Measurements from ENCODE around the gene KRT40.

- TF ChIP-seq, protein P1, sequence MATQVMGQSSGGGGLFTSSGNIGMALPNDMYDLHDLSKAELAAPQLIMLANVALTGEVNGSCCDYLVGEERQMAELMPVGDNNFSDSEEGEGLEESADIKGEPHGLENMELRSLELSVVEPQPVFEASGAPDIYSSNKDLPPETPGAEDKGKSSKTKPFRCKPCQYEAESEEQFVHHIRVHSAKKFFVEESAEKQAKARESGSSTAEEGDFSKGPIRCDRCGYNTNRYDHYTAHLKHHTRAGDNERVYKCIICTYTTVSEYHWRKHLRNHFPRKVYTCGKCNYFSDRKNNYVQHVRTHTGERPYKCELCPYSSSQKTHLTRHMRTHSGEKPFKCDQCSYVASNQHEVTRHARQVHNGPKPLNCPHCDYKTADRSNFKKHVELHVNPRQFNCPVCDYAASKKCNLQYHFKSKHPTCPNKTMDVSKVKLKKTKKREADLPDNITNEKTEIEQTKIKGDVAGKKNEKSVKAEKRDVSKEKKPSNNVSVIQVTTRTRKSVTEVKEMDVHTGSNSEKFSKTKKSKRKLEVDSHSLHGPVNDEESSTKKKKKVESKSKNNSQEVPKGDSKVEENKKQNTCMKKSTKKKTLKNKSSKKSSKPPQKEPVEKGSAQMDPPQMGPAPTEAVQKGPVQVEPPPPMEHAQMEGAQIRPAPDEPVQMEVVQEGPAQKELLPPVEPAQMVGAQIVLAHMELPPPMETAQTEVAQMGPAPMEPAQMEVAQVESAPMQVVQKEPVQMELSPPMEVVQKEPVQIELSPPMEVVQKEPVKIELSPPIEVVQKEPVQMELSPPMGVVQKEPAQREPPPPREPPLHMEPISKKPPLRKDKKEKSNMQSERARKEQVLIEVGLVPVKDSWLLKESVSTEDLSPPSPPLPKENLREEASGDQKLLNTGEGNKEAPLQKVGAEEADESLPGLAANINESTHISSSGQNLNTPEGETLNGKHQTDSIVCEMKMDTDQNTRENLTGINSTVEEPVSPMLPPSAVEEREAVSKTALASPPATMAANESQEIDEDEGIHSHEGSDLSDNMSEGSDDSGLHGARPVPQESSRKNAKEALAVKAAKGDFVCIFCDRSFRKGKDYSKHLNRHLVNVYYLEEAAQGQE (IDR thresholded peaks at IDR 0.05; ENCODE audit: unreplicated experiment), result no peak
- no peak for TF ChIP-seq NANOG (IDR thresholded peaks at IDR 0.05; ENCODE audit: borderline replicate concordance)
- TF ChIP-seq EZH2phosphoT487 (IDR thresholded peaks at IDR 0.05; ENCODE audit: unreplicated experiment), result no peak
- TF ChIP-seq CTCF (conservative IDR thresholded peaks at IDR 0.05; ENCODE audit: low read depth in 2 of 2), result no peak
- TF ChIP-seq ETS1 (IDR thresholded peaks at IDR 0.05), result no peak
- no peak for TF ChIP-seq POLR2AphosphoS5 (IDR thresholded peaks at IDR 0.05; ENCODE audit: low read depth)
- TF ChIP-seq STAT1 (IDR thresholded peaks at IDR 0.05; ENCODE audit: unreplicated experiment), result no peak
Observed at GRCh38 chr17:40937384-40937819, 46.7 kb downstream of the KRT40 start, which contains the start of gene KRT23.

Data from GM23338 (cell line).